ENCODE measurements around the gene SPEN.

DNA sequence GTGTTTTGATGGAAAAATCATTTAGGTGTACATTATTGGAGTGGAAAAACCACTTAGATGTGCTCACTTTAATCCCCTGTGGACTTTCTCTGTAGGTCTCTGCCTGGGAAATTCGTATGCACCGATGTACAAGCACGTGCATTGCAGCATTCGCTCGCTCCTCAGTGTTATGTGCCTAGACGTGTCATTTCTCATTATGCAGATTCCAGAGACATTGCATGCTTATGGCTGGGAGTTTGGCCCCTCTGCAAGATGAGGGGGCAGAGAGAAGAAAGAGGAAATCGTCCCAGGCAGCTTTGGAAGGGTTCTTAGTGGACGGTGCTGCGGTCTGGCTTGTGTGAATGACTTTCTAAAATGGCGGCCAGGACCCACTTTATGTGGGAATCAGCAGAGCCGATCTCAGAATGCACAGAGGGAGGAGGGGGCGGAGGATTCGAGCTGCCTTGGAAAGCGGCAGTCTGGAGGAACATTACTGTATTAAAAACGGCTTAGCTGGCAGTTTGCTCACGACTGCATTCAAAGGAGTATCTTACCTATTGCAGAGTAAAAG is 2.3 kb downstream of the SPEN start:
- TF ChIP-seq, protein P1, sequence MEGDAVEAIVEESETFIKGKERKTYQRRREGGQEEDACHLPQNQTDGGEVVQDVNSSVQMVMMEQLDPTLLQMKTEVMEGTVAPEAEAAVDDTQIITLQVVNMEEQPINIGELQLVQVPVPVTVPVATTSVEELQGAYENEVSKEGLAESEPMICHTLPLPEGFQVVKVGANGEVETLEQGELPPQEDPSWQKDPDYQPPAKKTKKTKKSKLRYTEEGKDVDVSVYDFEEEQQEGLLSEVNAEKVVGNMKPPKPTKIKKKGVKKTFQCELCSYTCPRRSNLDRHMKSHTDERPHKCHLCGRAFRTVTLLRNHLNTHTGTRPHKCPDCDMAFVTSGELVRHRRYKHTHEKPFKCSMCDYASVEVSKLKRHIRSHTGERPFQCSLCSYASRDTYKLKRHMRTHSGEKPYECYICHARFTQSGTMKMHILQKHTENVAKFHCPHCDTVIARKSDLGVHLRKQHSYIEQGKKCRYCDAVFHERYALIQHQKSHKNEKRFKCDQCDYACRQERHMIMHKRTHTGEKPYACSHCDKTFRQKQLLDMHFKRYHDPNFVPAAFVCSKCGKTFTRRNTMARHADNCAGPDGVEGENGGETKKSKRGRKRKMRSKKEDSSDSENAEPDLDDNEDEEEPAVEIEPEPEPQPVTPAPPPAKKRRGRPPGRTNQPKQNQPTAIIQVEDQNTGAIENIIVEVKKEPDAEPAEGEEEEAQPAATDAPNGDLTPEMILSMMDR (IDR thresholded peaks at IDR 0.05): no peak
- no peak for TF ChIP-seq POLR2A (IDR thresholded peaks at IDR 0.05)
